Natural killer cell treated with Interleukin-12 subunit alpha and Interleukin-12 subunit beta and Interleukin-15 and Interleukin-18, amount 100 ng/mL, for 72 hours (primary cell): ENCODE data around the gene HOXB2. TPM values are rescaled to one million over a fixed set of nuclear protein-coding genes. Genes with fewer than 3 reads are reported as not detected.
"Not testable (repeated sequence)": the region's sequence is repeated elsewhere in the genome, so short reads cannot be mapped to it uniquely, and the experiment has no call there.

Experiments used
- ATAC-seq, 2 donors: fragments of 150-1000 bp; cut with Tn5 transposase in 1 of 2; sonication (Bioruptor Pico), chemical (Tn5 transposase) in 1 of 2; 2 replicates each; pipeline ENCODE4 v1.10.0; 2021
- DNase-seq: peaks from one replicate; pipeline ENCODE4 v3.0.0; 2022; ENCODE audit warnings: low spot score
- H3K27ac Mint-ChIP-seq, 2 donors: 1 replicate in 1 of 2; 2 replicates in 1 of 2; pipeline ENCODE4 v1.8.0; 2022; ENCODE audit warnings: mixed read lengths in 2 of 2, mild to moderate bottlenecking in 1 of 2, moderate library complexity in 1 of 2
- H3K27me3 Mint-ChIP-seq, 2 donors: 1 replicate in 1 of 2; 2 replicates in 1 of 2; pipeline ENCODE4 v1.8.0; 2022; ENCODE audit warnings: mixed read lengths in 2 of 2
- H3K36me3 Mint-ChIP-seq: one replicate; pipeline ENCODE4 v1.8.0; 2022; ENCODE audit warnings: mixed read lengths
- H3K4me1 Mint-ChIP-seq, 2 donors: 1 replicate in 1 of 2; 2 replicates in 1 of 2; pipeline ENCODE4 v1.8.0; 2022; ENCODE audit warnings: low read depth in 2 of 2, mixed read lengths in 2 of 2, mild to moderate bottlenecking in 1 of 2
- H3K4me3 Mint-ChIP-seq: one replicate; pipeline ENCODE4 v1.8.0; 2022; ENCODE audit warnings: mixed read lengths
- H3K9me3 Mint-ChIP-seq: 2 replicates; pipeline ENCODE4 v1.8.0; 2022; ENCODE audit warnings: mixed read lengths
- total RNA-seq, 2 donors: library from RNA; stranded (reverse); gene quantifications; one replicate each; pipeline ENCODE4 v1.2.3, GENCODE V29; 2022

HOXB2 gene
- total RNA-seq, 2 donors from 2014 or later, result 20.8 to 30.0 TPM

GRCh38 chr17:48510381-48510760 is 34.5 kb downstream of the HOXB2 start:
- DNase-seq (no peak), ATAC-seq (no peak)
- Mint-ChIP-seq H3K36me3 (no peaks in the 10 kb centered on the region), H3K4me1 (peaks cover 40 to 57% of the 10 kb centered on the region in 2 donors), H3K9me3 (no peaks in the 10 kb centered on the region), H3K27ac (peak overlapping the region; percentile 51 to 62), H3K27me3 (peaks cover 8 to 18% of the 10 kb centered on the region in 2 donors), H3K4me3 (peak overlapping the region; percentile 73)

GRCh38 chr17:48509708-48510107 is 35.2 kb downstream of the HOXB2 start:
- H3K9me3 Mint-ChIP-seq, H3K4me3 Mint-ChIP-seq, DNase-seq, H3K27ac Mint-ChIP-seq, ATAC-seq, H3K36me3 Mint-ChIP-seq: not testable (repeated sequence)
- Mint-ChIP-seq H3K27me3 (peaks cover 1 to 15% of the 10 kb centered on the region in 2 donors), H3K4me1 (peaks cover 42 to 57% of the 10 kb centered on the region in 2 donors)

GRCh38 chr17:48506246-48506645 is 38.7 kb downstream of the HOXB2 start:
- ATAC-seq, result no peak
- no peak for DNase-seq
- Mint-ChIP-seq H3K36me3 (no peaks in the 10 kb centered on the region), H3K4me3 (peak overlapping the region; percentile 46), H3K9me3 (no peaks in the 10 kb centered on the region), H3K4me1 (peaks cover 29 to 30% of the 10 kb centered on the region in 2 donors), H3K27ac (peak overlapping the region; percentile 76 to 77), H3K27me3 (peaks cover 0 to 7% of the 10 kb centered on the region in 2 donors)

GRCh38 chr17:48505788-48506187 is 39.1 kb downstream of the HOXB2 start:
- Mint-ChIP-seq H3K27me3 (peaks cover 0 to 7% of the 10 kb centered on the region in 2 donors), H3K27ac (peak overlapping the region; percentile 76 to 77), H3K9me3 (no peaks in the 10 kb centered on the region), H3K36me3 (no peaks in the 10 kb centered on the region), H3K4me1 (peaks cover 24 to 26% of the 10 kb centered on the region in 2 donors), H3K4me3 (peak overlapping the region; percentile 46)
- ATAC-seq, result peak; percentile 98 to 99
- peak; percentile 71 for DNase-seq

GRCh38 chr17:48504953-48505352 is 40.0 kb downstream of the HOXB2 start:
- Mint-ChIP-seq H3K27ac (peak overlapping the region; percentile 76 to 77), H3K4me3 (peak overlapping the region; percentile 46)

DNA sequence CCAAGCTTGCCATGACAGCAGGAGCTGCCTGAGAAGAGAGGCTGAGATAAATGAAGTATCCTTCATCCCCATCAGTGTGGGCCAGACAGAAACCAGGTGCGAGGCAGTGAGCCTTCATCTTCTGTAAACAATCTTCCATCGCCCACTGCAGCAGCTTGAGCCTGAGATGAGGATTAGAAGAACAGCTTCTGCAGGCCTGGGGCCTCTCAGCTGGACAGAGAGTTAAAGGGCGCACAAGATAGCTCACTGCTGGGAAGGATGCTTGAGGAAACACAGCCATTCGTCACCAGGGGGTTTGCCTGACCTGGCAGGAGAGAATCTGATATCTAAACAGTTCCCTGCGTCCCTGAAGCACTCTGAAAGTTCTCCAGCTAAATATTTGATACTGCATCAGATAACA is 41.2 kb downstream of the HOXB2 start:
- H3K9me3 Mint-ChIP-seq, result no peaks in the 10 kb centered on the region
- ATAC-seq, result no peak
- H3K4me3 Mint-ChIP-seq, result no peak overlapping the region
- H3K4me1 Mint-ChIP-seq, result peaks cover 18 to 21% of the 10 kb centered on the region in 2 donors
- H3K27ac Mint-ChIP-seq, result no peak overlapping the region
- no peak for DNase-seq
- no peaks in the 10 kb centered on the region for H3K36me3 Mint-ChIP-seq
- peaks cover 0 to 7% of the 10 kb centered on the region in 2 donors for H3K27me3 Mint-ChIP-seq

More at GRCh38 chr17:48504953-48505352, 40.0 kb downstream of the HOXB2 start:
- no peak for DNase-seq
- Mint-ChIP-seq H3K4me1 (peaks cover 18 to 21% of the 10 kb centered on the region in 2 donors), H3K9me3 (no peaks in the 10 kb centered on the region), H3K36me3 (no peaks in the 10 kb centered on the region), H3K27me3 (peaks cover 0 to 7% of the 10 kb centered on the region in 2 donors)
- ATAC-seq, result no peak

- no peak for ATAC-seq
- no peak for DNase-seq
- Mint-ChIP-seq H3K4me3 (no peak overlapping the region), H3K4me1 (peaks cover 17 to 18% of the 10 kb centered on the region in 2 donors), H3K27ac (peak overlapping the region in 1 of 2 donors; percentile 66), H3K9me3 (no peaks in the 10 kb centered on the region), H3K36me3 (no peaks in the 10 kb centered on the region), H3K27me3 (peaks cover 0 to 4% of the 10 kb centered on the region in 2 donors)
Observed at GRCh38 chr17:48502901-48503300, 42.0 kb downstream of the HOXB2 start.

DNA sequence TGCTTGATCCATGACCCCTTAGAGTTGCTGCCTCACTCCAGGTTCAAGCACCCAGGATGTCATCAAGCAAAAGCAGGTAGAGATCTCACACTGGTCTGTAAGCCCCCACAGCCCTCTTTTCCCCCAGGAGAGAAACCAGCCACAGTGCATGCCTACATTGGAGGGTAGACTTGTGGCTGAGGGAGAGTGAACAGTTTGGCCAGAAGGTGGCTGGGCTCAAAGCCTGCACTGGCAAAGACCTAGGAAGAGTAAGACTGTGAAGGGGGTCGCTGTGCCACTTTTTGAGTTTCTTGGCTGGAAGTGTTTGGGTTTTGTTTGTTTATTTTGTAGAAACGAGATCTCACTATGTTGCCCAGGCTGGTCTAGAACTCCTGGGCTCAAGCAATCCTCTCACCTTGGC is 42.6 kb downstream of the HOXB2 start:
- DNase-seq, result no peak
- peak overlapping the region in 1 of 2 donors; percentile 66 for H3K27ac Mint-ChIP-seq
- H3K36me3 Mint-ChIP-seq, result no peaks in the 10 kb centered on the region
- no peak for ATAC-seq
- H3K27me3 Mint-ChIP-seq, result peaks cover 0 to 4% of the 10 kb centered on the region in 2 donors
- no peak overlapping the region for H3K4me3 Mint-ChIP-seq
- peaks cover 17 to 18% of the 10 kb centered on the region in 2 donors for H3K4me1 Mint-ChIP-seq
- H3K9me3 Mint-ChIP-seq, result no peaks in the 10 kb centered on the region

- no peak for ATAC-seq
- Mint-ChIP-seq H3K36me3 (no peaks in the 10 kb centered on the region), H3K27me3 (peaks cover 0 to 4% of the 10 kb centered on the region in 2 donors), H3K9me3 (no peaks in the 10 kb centered on the region), H3K4me1 (peaks cover 9 to 13% of the 10 kb centered on the region in 2 donors), H3K27ac (no peak overlapping the region), H3K4me3 (no peak overlapping the region)
- no peak for DNase-seq
Observed at GRCh38 chr17:48500435-48501426, 44.2 kb downstream of the HOXB2 start.

GRCh38 chr17:48499735-48500434 is 45.0 kb downstream of the HOXB2 start:
- no peak overlapping the region for H3K27ac Mint-ChIP-seq
- H3K4me1 Mint-ChIP-seq, result peaks cover under 1 to 4% of the 10 kb centered on the region in 2 donors
- ATAC-seq (no peak), DNase-seq (no peak)
- no peak overlapping the region for H3K4me3 Mint-ChIP-seq
- peaks cover 0 to 4% of the 10 kb centered on the region in 2 donors for H3K27me3 Mint-ChIP-seq
- H3K36me3 Mint-ChIP-seq, result no peaks in the 10 kb centered on the region
- H3K9me3 Mint-ChIP-seq, result no peaks in the 10 kb centered on the region

- Mint-ChIP-seq H3K9me3 (no peaks in the 10 kb centered on the region), H3K36me3 (no peaks in the 10 kb centered on the region), H3K27me3 (peaks cover 0 to 4% of the 10 kb centered on the region in 2 donors), H3K27ac (no peak overlapping the region), H3K4me3 (no peak overlapping the region), H3K4me1 (peaks cover 0 to under 1% of the 10 kb centered on the region in 2 donors)
- ATAC-seq, result no peak
- DNase-seq, result no peak
Observed at GRCh38 chr17:48499248-48499647, 45.7 kb downstream of the HOXB2 start.

DNA sequence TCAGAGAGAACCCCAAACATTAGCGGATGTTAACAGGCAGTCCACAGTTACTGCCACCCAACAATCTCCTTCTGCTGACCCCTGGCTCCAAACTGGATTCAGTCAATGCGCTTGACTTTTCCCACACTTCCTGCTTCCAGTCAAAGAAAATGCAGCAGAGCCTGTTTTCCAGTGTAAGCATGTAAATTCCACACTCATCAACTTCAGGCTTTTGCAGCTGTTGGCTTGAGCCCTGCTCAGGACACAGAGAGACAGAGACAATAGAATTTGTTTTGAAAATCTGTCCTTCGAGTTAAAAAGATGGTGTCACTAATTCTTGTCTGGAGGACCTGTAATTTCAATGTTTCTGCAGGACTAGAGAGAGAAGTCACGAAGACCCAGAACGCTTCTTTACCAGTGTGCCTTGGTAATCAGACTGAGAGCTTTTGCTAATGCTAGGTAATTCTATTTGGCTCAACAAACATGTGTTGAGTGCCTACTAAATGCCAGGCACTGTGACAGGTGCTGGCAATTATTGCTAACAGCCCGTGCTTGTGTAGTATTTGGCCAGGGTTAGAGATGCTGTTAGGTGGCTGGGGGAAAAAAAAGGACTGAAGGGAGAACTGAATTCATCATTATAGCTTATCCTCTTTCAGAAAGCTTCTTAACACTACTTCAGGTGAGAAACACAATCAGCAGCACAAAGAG is 46.6 kb downstream of the HOXB2 start:
- Mint-ChIP-seq H3K27me3 (peaks cover 0 to 4% of the 10 kb centered on the region in 2 donors), H3K27ac (no peak overlapping the region), H3K4me1 (peaks cover 0 to 2% of the 10 kb centered on the region in 2 donors)

GRCh38 chr17:48497103-48497502 is 47.8 kb downstream of the HOXB2 start:
- Mint-ChIP-seq H3K36me3 (no peaks in the 10 kb centered on the region), H3K27me3 (peaks cover 0 to under 1% of the 10 kb centered on the region in 2 donors), H3K27ac (no peak overlapping the region), H3K9me3 (no peaks in the 10 kb centered on the region), H3K4me3 (no peak overlapping the region), H3K4me1 (peaks cover 2% of the 10 kb centered on the region in 2 donors)
- ATAC-seq (no peak), DNase-seq (no peak)

More for the DNA sequence above, 46.6 kb downstream of the HOXB2 start:
- H3K36me3 Mint-ChIP-seq, result no peaks in the 10 kb centered on the region
- no peak for ATAC-seq
- H3K9me3 Mint-ChIP-seq, result no peaks in the 10 kb centered on the region
- no peak for DNase-seq
- no peak overlapping the region for H3K4me3 Mint-ChIP-seq
